GM18870 (cell line): ENCODE data around the gene ABCA13.
"Not testable (repeated sequence)": the region's sequence is repeated elsewhere in the genome, so short reads cannot be mapped to it uniquely, and the experiment has no call there.

ENCODE experiments used
- ATAC-seq: cut with Tn5 transposase; IDR thresholded peaks from one replicate; pipeline ENCODE4 v1.9.1; 2021; ENCODE audit warnings: moderate library complexity; ENCODE audit not compliant: unreplicated experiment

The ABCA13 gene

GRCh38 chr7:48171202-48171601, at the start of gene ABCA13:
Gene ABCA13 (plus strand): TSS chr7:48171458. CDS start chr7:48171484, 26 bp downstream.
- no peak for ATAC-seq

- no peak for ATAC-seq
Measured at GRCh38 chr7:48126037-48126436, 45.2 kb upstream of the ABCA13 start.

GRCh38 chr7:48130658-48131108, 40.6 kb upstream of the ABCA13 start:
- ATAC-seq: peak; percentile 91

- ATAC-seq: no peak
Measured at GRCh38 chr7:48132792-48133191, 38.5 kb upstream of the ABCA13 start.

GRCh38 chr7:48139459-48139858, 31.8 kb upstream of the ABCA13 start:
- no peak for ATAC-seq

GRCh38 chr7:48140001-48140681, 31.1 kb upstream of the ABCA13 start:
- peak; percentile 54 for ATAC-seq

- no peak for ATAC-seq
Measured at GRCh38 chr7:48141521-48141920, 29.7 kb upstream of the ABCA13 start.

GRCh38 chr7:48144291-48144768, 26.9 kb upstream of the ABCA13 start:
- no peak for ATAC-seq

GRCh38 chr7:48147078-48147591, 24.1 kb upstream of the ABCA13 start:
- no peak for ATAC-seq

GRCh38 chr7:48147690-48148089, 23.6 kb upstream of the ABCA13 start:
- ATAC-seq: not testable (repeated sequence)

GRCh38 chr7:48148311-48148710, 22.9 kb upstream of the ABCA13 start:
- no peak for ATAC-seq

- no peak for ATAC-seq
Measured at GRCh38 chr7:48149058-48149457, 22.2 kb upstream of the ABCA13 start.

GRCh38 chr7:48150086-48150485, 21.2 kb upstream of the ABCA13 start:
- ATAC-seq: no peak

GRCh38 chr7:48154792-48155413, 16.4 kb upstream of the ABCA13 start:
- no peak for ATAC-seq

- ATAC-seq: no peak
Measured at GRCh38 chr7:48158404-48158803, 12.9 kb upstream of the ABCA13 start.

GRCh38 chr7:48161407-48162125, 9.7 kb upstream of the ABCA13 start:
- ATAC-seq: no peak

GRCh38 chr7:48165157-48165556, 6.1 kb upstream of the ABCA13 start:
- ATAC-seq: no peak

GRCh38 chr7:48168159-48168558, 3.1 kb upstream of the ABCA13 start:
- ATAC-seq: no peak

GRCh38 chr7:48170506-48170905, 752 bp upstream of the ABCA13 start:
- no peak for ATAC-seq

- no peak for ATAC-seq
Measured at GRCh38 chr7:48173313-48173712, 2.1 kb downstream of the ABCA13 start.

GRCh38 chr7:48173756-48174382, 2.6 kb downstream of the ABCA13 start:
- ATAC-seq: no peak
